ENCODE measurements around the gene KAZN. TPM values are rescaled to one million over a fixed set of nuclear protein-coding genes. Genes with fewer than 3 reads are reported as not detected.
A peak's percentile ranks its signal among the peaks of the same experiment; 100 is the strongest.

Gene KAZN
- total and polyA plus RNA-seq, 4 experiments from 2014 or later, result 0.08 to 0.47 TPM; not detected in 2

- DNase-seq, result no peak
These were observed 548.5 kb downstream of the KAZN start for GRCh38 chr1:15146971-15147376.

GRCh38 chr1:15148004-15148403 is 549.5 kb downstream of the KAZN start:
- intact Hi-C loops (cut with micrococcal nuclease), result no loop called here
- Mint-ChIP-seq H3K36me3 (peaks cover 0 to 3% of the 10 kb centered on the region in 2 donors), H3K4me3 (no peak overlapping the region), H3K4me1 (peaks cover 0 to 9% (median under 1%) of the 10 kb centered on the region in 4 donors), H3K27ac (no peak overlapping the region), H3K9me3 (peaks cover 0 to 5% (median under 1%) of the 10 kb centered on the region in 8 donors), H3K27me3 (peaks cover 36 to 52% of the 10 kb centered on the region in 2 donors)
- CTCF ChIA-PET (ENCODE audit: partially characterized antibody), result no interaction called here
- no peak for DNase-seq
- Histone ChIP-seq H3K4me1 (ENCODE audit: insufficient read depth, low read length) (peaks cover 6% of the 10 kb centered on the region), H3K27me3 (ENCODE audit: insufficient read depth, low read length) (peaks cover 12% of the 10 kb centered on the region), H3K9me3 (ENCODE audit: control insufficient read depth in 1 of 2, low read length in 2 of 2) (no peaks in the 10 kb centered on the region), H3K36me3 (ENCODE audit: insufficient read depth, low read length) (no peaks in the 10 kb centered on the region), H3K4me3 (ENCODE audit: low read length in 2 of 2) (no peak overlapping the region), H3K27ac (ENCODE audit: low read depth, low read length) (no peak overlapping the region)
- POLR2A ChIA-PET (ENCODE audit: partially characterized antibody), result no interaction called here

More at GRCh38 chr1:15146971-15147376, 548.5 kb downstream of the KAZN start:
- H3K4me3 ChIP-seq (ENCODE audit: low read length in 2 of 2), result no peak overlapping the region
- Mint-ChIP-seq H3K36me3 (peaks cover 0 to 3% of the 10 kb centered on the region in 2 donors), H3K9me3 (peaks cover 0 to 5% (median 1%) of the 10 kb centered on the region in 8 donors), H3K4me1 (peaks cover 0 to 1% (median under 1%) of the 10 kb centered on the region in 4 donors), H3K27ac (no peak overlapping the region), H3K4me3 (no peak overlapping the region), H3K27me3 (peaks cover 31 to 50% of the 10 kb centered on the region in 2 donors)
- peaks cover 8% of the 10 kb centered on the region for H3K27me3 ChIP-seq (ENCODE audit: insufficient read depth, low read length)
- H3K27ac ChIP-seq (ENCODE audit: low read depth, low read length), result no peak overlapping the region
- intact Hi-C loops (cut with micrococcal nuclease), result no loop called here
- POLR2A ChIA-PET (ENCODE audit: partially characterized antibody), result no interaction called here
- CTCF ChIA-PET (ENCODE audit: partially characterized antibody), result interaction anchor here (1.2 kb wide), 1 partner anchor 18 kb away, joined by 5 read pairs; no protein-coding TSS in a partner anchor
- no peaks in the 10 kb centered on the region for H3K4me1 ChIP-seq (ENCODE audit: insufficient read depth, low read length)
- H3K9me3 ChIP-seq (ENCODE audit: control insufficient read depth in 1 of 2, low read length in 2 of 2), result no peaks in the 10 kb centered on the region
- no peaks in the 10 kb centered on the region for H3K36me3 ChIP-seq (ENCODE audit: insufficient read depth, low read length)

DNA sequence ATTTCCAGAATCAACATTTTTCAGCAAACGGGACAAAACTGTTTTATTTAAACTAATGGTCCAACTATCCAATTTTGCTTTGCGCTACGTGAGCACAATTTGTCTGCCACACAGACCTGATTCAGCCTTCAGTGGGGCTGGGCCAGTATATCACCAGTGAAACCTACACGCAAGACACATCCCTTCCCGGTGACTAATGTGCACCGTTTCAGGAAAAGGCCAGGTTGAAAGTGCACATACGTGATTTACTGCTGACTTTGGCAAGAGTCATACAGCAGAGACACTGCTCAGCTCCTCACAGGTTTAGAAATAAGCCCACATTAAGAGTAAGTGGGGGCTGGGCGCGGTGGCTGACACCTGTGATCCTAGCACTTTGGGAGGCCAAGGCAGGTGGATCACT is 550.0 kb downstream of the KAZN start:
- H3K36me3 Mint-ChIP-seq, result peaks cover 0 to 3% of the 10 kb centered on the region in 2 donors
- peaks cover 0 to 12% (median under 1%) of the 10 kb centered on the region in 4 donors for H3K4me1 Mint-ChIP-seq
- H3K27me3 Mint-ChIP-seq, result peaks cover 36 to 50% of the 10 kb centered on the region in 2 donors
- no peaks in the 10 kb centered on the region for H3K36me3 ChIP-seq (ENCODE audit: insufficient read depth, low read length)
- no peaks in the 10 kb centered on the region for H3K9me3 ChIP-seq (ENCODE audit: control insufficient read depth in 1 of 2, low read length in 2 of 2)
- H3K27ac ChIP-seq (ENCODE audit: low read depth, low read length), result no peak overlapping the region
- no peak overlapping the region for H3K4me3 ChIP-seq (ENCODE audit: low read length in 2 of 2)
- POLR2A ChIA-PET (ENCODE audit: partially characterized antibody), result no interaction called here
- H3K27me3 ChIP-seq (ENCODE audit: insufficient read depth, low read length), result peaks cover 12% of the 10 kb centered on the region
- intact Hi-C loops (cut with micrococcal nuclease), result no loop called here
- H3K27ac Mint-ChIP-seq, result no peak overlapping the region
- DNase-seq, result no peak
- CTCF ChIA-PET (ENCODE audit: partially characterized antibody), result no interaction called here
- no peak overlapping the region for H3K4me3 Mint-ChIP-seq
- peaks cover 0 to 5% (median under 1%) of the 10 kb centered on the region in 8 donors for H3K9me3 Mint-ChIP-seq
- peaks cover 10% of the 10 kb centered on the region for H3K4me1 ChIP-seq (ENCODE audit: insufficient read depth, low read length)

DNA sequence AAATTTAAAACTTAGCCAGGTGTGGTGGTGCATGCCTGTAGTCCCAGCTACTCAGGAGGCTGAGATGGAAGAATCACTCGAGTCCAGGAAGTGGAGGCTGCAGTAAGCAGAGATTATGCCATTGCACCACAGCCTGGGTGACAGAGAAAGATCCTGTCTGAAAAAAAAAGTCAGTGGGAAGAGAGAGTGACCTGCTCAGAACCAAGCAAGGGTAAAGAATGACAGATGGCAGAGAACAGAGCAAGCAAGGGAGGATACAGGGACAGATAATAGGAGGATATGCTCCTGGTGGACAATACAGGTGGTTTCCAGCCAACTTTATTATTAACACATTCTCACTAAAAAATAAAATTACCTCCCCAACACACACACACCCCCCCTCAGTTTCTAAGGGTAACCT is 550.5 kb downstream of the KAZN start:
- H3K9me3 Mint-ChIP-seq, result peaks cover 0 to 5% (median under 1%) of the 10 kb centered on the region in 8 donors
- Histone ChIP-seq H3K36me3 (ENCODE audit: insufficient read depth, low read length) (no peaks in the 10 kb centered on the region), H3K27ac (ENCODE audit: low read depth, low read length) (no peak overlapping the region), H3K9me3 (ENCODE audit: control insufficient read depth in 1 of 2, low read length in 2 of 2) (no peaks in the 10 kb centered on the region), H3K27me3 (ENCODE audit: insufficient read depth, low read length) (peaks cover 12% of the 10 kb centered on the region), H3K4me3 (ENCODE audit: low read length in 2 of 2) (no peak overlapping the region), H3K4me1 (ENCODE audit: insufficient read depth, low read length) (peaks cover 13% of the 10 kb centered on the region)
- peaks cover 0 to 12% (median under 1%) of the 10 kb centered on the region in 4 donors for H3K4me1 Mint-ChIP-seq
- no peak overlapping the region for H3K4me3 Mint-ChIP-seq
- no peak for DNase-seq
- ChIA-PET CTCF (ENCODE audit: partially characterized antibody) (no interaction called here), POLR2A (ENCODE audit: partially characterized antibody) (no interaction called here)
- intact Hi-C loops (cut with micrococcal nuclease), result no loop called here
- H3K27me3 Mint-ChIP-seq, result peaks cover 36 to 49% of the 10 kb centered on the region in 2 donors
- peaks cover 0 to 3% of the 10 kb centered on the region in 2 donors for H3K36me3 Mint-ChIP-seq
- no peak overlapping the region for H3K27ac Mint-ChIP-seq

DNA sequence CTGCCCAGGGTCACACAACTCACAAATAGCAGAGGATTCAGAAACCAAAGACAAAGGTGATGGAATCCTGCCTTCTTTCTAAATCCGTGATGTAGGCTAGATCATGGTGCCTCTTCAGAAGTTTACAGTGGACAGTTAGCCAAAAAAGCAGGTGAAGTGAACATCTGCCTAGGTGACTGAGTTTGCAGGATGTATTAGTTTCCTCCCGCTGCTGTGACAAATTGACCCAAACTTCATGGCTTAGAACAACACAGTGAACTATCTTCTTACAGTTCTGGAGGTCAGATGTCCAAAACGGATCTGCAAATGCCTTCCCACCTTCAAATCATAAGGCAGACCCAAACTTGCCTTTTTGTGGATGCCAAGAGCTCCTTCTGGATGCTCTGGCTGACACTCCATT is 551.9 kb downstream of the KAZN start:
- POLR2A ChIA-PET (ENCODE audit: partially characterized antibody), result no interaction called here
- no peak overlapping the region for H3K27ac Mint-ChIP-seq
- H3K36me3 ChIP-seq (ENCODE audit: insufficient read depth, low read length), result no peaks in the 10 kb centered on the region
- peaks cover 39 to 45% of the 10 kb centered on the region in 2 donors for H3K27me3 Mint-ChIP-seq
- CTCF ChIA-PET (ENCODE audit: partially characterized antibody), result interaction anchor here (1.3 kb wide), 1 partner anchor 22 kb away, joined by 6 read pairs; no protein-coding TSS in a partner anchor
- no peak for DNase-seq
- intact Hi-C loops (cut with micrococcal nuclease), result no loop called here
- no peak overlapping the region for H3K4me3 ChIP-seq (ENCODE audit: low read length in 2 of 2)
- H3K4me3 Mint-ChIP-seq, result no peak overlapping the region
- peaks cover 3 to 21% (median 8%) of the 10 kb centered on the region in 4 donors for H3K4me1 Mint-ChIP-seq
- no peak overlapping the region for H3K27ac ChIP-seq (ENCODE audit: low read depth, low read length)
- H3K9me3 ChIP-seq (ENCODE audit: control insufficient read depth in 1 of 2, low read length in 2 of 2), result no peaks in the 10 kb centered on the region
- H3K27me3 ChIP-seq (ENCODE audit: insufficient read depth, low read length), result peaks cover 12% of the 10 kb centered on the region
- peaks cover 17% of the 10 kb centered on the region for H3K4me1 ChIP-seq (ENCODE audit: insufficient read depth, low read length)
- peaks cover 0 to 5% (median under 1%) of the 10 kb centered on the region in 8 donors for H3K9me3 Mint-ChIP-seq
- H3K36me3 Mint-ChIP-seq, result peaks cover 0 to 3% of the 10 kb centered on the region in 2 donors

DNA sequence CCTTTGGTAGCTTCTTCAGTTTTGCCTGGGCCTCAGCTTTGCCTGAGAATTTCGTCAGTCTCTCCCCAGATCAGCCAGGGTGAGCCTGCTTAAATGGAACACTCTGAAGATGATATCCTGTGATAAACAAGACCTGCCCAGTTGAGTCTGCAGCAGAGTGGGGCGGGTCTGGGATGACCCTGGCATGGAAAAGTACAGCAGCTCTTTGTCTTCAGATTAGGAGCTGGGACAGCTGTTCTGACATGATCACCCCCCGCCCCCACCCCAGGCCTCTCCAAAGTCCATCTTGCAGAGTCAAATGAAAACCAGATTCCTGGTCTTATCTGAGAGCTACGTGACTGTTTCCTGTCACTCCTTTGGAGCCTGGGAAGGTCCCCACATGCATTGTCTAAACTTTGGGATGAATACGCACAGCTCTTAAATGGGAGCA is 552.9 kb downstream of the KAZN start:
- H3K9me3 Mint-ChIP-seq, result peaks cover 0 to 5% (median under 1%) of the 10 kb centered on the region in 8 donors
- Histone ChIP-seq H3K36me3 (ENCODE audit: insufficient read depth, low read length) (no peaks in the 10 kb centered on the region), H3K4me1 (ENCODE audit: insufficient read depth, low read length) (peaks cover 24% of the 10 kb centered on the region), H3K27ac (ENCODE audit: low read depth, low read length) (no peak overlapping the region), H3K9me3 (ENCODE audit: control insufficient read depth in 1 of 2, low read length in 2 of 2) (no peaks in the 10 kb centered on the region), H3K27me3 (ENCODE audit: insufficient read depth, low read length) (peaks cover 12% of the 10 kb centered on the region), H3K4me3 (ENCODE audit: low read length in 2 of 2) (no peak overlapping the region)
- no peak overlapping the region for H3K27ac Mint-ChIP-seq
- H3K27me3 Mint-ChIP-seq, result peaks cover 43 to 44% of the 10 kb centered on the region in 2 donors
- H3K36me3 Mint-ChIP-seq, result peaks cover 0 to 3% of the 10 kb centered on the region in 2 donors
- intact Hi-C loops (cut with micrococcal nuclease), result no loop called here
- ChIA-PET POLR2A (ENCODE audit: partially characterized antibody) (no interaction called here), CTCF (ENCODE audit: partially characterized antibody) (interaction anchor here (1.3 kb wide), 1 partner anchor 23 kb away, joined by 6 read pairs; no protein-coding TSS in a partner anchor)
- no peak for DNase-seq
- peak overlapping the region in 1 of 8 donors; percentile 5 for H3K4me3 Mint-ChIP-seq
- H3K4me1 Mint-ChIP-seq, result peaks cover 7 to 31% (median 16%) of the 10 kb centered on the region in 4 donors

- intact Hi-C loops (cut with micrococcal nuclease), result no loop called here
- peaks cover 0 to 5% (median under 1%) of the 10 kb centered on the region in 8 donors for H3K9me3 Mint-ChIP-seq
- ChIA-PET POLR2A (ENCODE audit: partially characterized antibody) (no interaction called here), CTCF (ENCODE audit: partially characterized antibody) (interaction anchor here (1.3 kb wide), 1 partner anchor 24 kb away, joined by 6 read pairs; no protein-coding TSS in a partner anchor)
- H3K27ac ChIP-seq (ENCODE audit: low read depth, low read length), result no peak overlapping the region
- peaks cover 24% of the 10 kb centered on the region for H3K4me1 ChIP-seq (ENCODE audit: insufficient read depth, low read length)
- peak overlapping the region in 5 of 8 donors; percentile 36 to 78 (median 62) for H3K4me3 Mint-ChIP-seq
- H3K27me3 Mint-ChIP-seq, result peaks cover 40 to 44% of the 10 kb centered on the region in 2 donors
- DNase-seq, result no peak
- no peaks in the 10 kb centered on the region for H3K36me3 ChIP-seq (ENCODE audit: insufficient read depth, low read length)
- no peak overlapping the region for H3K4me3 ChIP-seq (ENCODE audit: low read length in 2 of 2)
- H3K9me3 ChIP-seq (ENCODE audit: control insufficient read depth in 1 of 2, low read length in 2 of 2), result no peaks in the 10 kb centered on the region
- H3K36me3 Mint-ChIP-seq, result peaks cover 0 to 3% of the 10 kb centered on the region in 2 donors
- peaks cover 12% of the 10 kb centered on the region for H3K27me3 ChIP-seq (ENCODE audit: insufficient read depth, low read length)
- no peak overlapping the region for H3K27ac Mint-ChIP-seq
- H3K4me1 Mint-ChIP-seq, result peaks cover 8 to 36% (median 19%) of the 10 kb centered on the region in 4 donors
These were observed 553.4 kb downstream of the KAZN start for GRCh38 chr1:15151871-15152270.
